Measurements from ENCODE around the gene TBC1D25. TPM values are rescaled to one million over a fixed set of nuclear protein-coding genes. Genes with fewer than 3 reads are reported as not detected.

TBC1D25 gene
- total RNA-seq, 2 experiments from 2014 or later: 7.6 to 11.2 TPM

DNA sequence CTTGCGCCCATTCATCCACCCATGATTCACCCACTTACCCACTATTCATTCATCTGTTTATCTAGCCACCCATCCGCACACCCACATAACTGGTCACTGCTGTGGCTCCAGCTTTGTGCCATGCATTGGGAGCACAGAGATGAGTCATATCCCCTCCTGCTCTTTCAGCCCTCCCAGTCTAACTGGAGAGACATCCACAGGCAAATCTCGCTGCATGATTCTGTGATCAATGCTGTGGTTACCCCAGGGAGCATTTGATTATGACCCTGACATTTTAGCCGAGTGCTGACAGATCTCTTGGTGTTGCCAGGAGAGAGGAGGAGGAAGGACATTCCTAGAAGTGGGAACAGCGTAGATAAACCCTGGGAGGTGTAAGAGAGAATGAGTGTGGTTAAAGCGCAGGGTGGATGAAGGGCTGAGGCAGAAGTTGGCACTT, 41.1 kb upstream of the TBC1D25 start:
- Histone ChIP-seq H3K36me3 (ENCODE audit: insufficient read depth, low read length) (no peaks in the 10 kb centered on the region), H3K4me1 (ENCODE audit: insufficient read depth, low read length, poor library complexity, severe bottlenecking) (no peaks in the 10 kb centered on the region), H4K20me1 (ENCODE audit: insufficient read depth, low read length) (no peaks in the 10 kb centered on the region), H3K27ac (ENCODE audit: low read depth, low read length, poor library complexity, severe bottlenecking) (no peak overlapping the region), H2AFZ (ENCODE audit: low read length) (no peak overlapping the region), H3K4me3 (ENCODE audit: low read depth, low read length, poor library complexity, severe bottlenecking) (no peak overlapping the region), H3K9me3 (ENCODE audit: low read length) (no peaks in the 10 kb centered on the region), H3K4me2 (ENCODE audit: low read length) (no peak overlapping the region), H3K9me2 (ENCODE audit: insufficient read depth, low read length) (no peaks in the 10 kb centered on the region), H3K79me2 (ENCODE audit: insufficient read depth, low read depth, low read length) (no peaks in the 10 kb centered on the region)
- ChIA-PET CTCF (ENCODE audit: unreplicated experiment) (no interaction called here), POLR2A (no interaction called here)
- DNase-seq (ENCODE audit: low spot score): no peak
- intact Hi-C loops (cut with micrococcal nuclease; ENCODE audit: unreplicated experiment): no loop called here
- TF ChIP-seq EZH2phosphoT487 (IDR thresholded peaks at IDR 0.05; ENCODE audit: borderline replicate concordance, low read depth, low read length): no peak
- TF ChIP-seq, protein P1, sequence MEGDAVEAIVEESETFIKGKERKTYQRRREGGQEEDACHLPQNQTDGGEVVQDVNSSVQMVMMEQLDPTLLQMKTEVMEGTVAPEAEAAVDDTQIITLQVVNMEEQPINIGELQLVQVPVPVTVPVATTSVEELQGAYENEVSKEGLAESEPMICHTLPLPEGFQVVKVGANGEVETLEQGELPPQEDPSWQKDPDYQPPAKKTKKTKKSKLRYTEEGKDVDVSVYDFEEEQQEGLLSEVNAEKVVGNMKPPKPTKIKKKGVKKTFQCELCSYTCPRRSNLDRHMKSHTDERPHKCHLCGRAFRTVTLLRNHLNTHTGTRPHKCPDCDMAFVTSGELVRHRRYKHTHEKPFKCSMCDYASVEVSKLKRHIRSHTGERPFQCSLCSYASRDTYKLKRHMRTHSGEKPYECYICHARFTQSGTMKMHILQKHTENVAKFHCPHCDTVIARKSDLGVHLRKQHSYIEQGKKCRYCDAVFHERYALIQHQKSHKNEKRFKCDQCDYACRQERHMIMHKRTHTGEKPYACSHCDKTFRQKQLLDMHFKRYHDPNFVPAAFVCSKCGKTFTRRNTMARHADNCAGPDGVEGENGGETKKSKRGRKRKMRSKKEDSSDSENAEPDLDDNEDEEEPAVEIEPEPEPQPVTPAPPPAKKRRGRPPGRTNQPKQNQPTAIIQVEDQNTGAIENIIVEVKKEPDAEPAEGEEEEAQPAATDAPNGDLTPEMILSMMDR (conservative IDR thresholded peaks at IDR 0.05; ENCODE audit: low read length): no peak
- no TSS peak for BruUV-seq (replicated peaks)

DNA sequence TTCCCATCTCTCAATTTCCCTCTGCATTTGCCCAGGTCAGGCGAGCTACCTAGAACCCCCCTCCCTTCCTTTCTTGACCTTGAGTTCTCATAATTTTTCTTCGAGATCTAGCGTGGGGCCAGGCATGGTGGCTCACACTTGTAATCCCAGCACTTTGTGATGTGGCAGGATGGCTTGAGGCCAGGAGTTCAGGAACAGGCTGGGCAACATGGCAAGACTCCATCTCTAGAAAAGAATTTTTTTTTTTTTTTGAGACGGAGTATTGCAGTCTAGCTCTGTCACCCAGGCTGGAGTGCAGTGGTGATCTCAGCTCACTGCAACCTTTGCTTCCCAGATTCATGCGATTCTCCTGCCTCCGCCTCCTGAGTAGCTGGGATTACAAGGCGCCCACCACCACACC, 35.3 kb upstream of the TBC1D25 start:
- Histone ChIP-seq H3K4me3 (ENCODE audit: low read depth, low read length, poor library complexity, severe bottlenecking) (no peak overlapping the region), H3K27ac (ENCODE audit: low read depth, low read length, poor library complexity, severe bottlenecking) (no peak overlapping the region), H3K9me3 (ENCODE audit: low read length) (no peaks in the 10 kb centered on the region), H3K4me1 (ENCODE audit: insufficient read depth, low read length, poor library complexity, severe bottlenecking) (peaks cover 4% of the 10 kb centered on the region), H3K36me3 (ENCODE audit: insufficient read depth, low read length) (no peaks in the 10 kb centered on the region), H4K20me1 (ENCODE audit: insufficient read depth, low read length) (no peaks in the 10 kb centered on the region), H2AFZ (ENCODE audit: low read length) (no peak overlapping the region), H3K9me2 (ENCODE audit: insufficient read depth, low read length) (no peaks in the 10 kb centered on the region), H3K4me2 (ENCODE audit: low read length) (no peak overlapping the region), H3K79me2 (ENCODE audit: insufficient read depth, low read depth, low read length) (no peaks in the 10 kb centered on the region)
- DNase-seq (ENCODE audit: low spot score): no peak
- POLR2A ChIA-PET: no interaction called here
- intact Hi-C loops (cut with micrococcal nuclease; ENCODE audit: unreplicated experiment): no loop called here
- TF ChIP-seq, protein P1 (conservative IDR thresholded peaks at IDR 0.05; ENCODE audit: low read length): no peak
- CTCF ChIA-PET (ENCODE audit: unreplicated experiment): no interaction called here
- BruUV-seq (replicated peaks): no TSS peak

DNA sequence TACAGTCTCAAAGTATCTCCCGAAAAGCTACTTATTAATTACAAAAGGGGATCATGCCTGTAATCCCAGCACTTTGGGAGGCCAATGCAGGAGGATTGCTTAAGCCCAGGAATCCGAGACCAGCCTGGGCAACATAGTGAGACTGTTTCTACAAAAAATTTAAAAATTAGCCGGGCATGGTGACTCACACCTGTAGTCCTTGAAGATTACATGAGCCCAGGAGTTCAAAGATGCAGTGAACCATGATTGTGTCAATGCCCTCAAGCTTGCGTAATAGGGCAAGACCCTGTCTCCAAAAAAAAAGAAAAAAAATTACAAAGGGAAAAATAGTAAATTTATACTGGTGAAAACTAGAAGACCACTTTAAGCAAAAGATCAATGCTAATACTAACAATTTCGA, 34.0 kb upstream of the TBC1D25 start:
- no peak overlapping the region for H3K4me2 ChIP-seq (ENCODE audit: low read length)
- no peaks in the 10 kb centered on the region for H3K79me2 ChIP-seq (ENCODE audit: insufficient read depth, low read depth, low read length)
- TF ChIP-seq, protein P1 (conservative IDR thresholded peaks at IDR 0.05; ENCODE audit: low read length): no peak
- no peak overlapping the region for H3K4me3 ChIP-seq (ENCODE audit: low read depth, low read length, poor library complexity, severe bottlenecking)
- H3K27ac ChIP-seq (ENCODE audit: low read depth, low read length, poor library complexity, severe bottlenecking): no peak overlapping the region
- no peaks in the 10 kb centered on the region for H3K9me3 ChIP-seq (ENCODE audit: low read length)
- intact Hi-C loops (cut with micrococcal nuclease; ENCODE audit: unreplicated experiment): no loop called here
- ChIA-PET CTCF (ENCODE audit: unreplicated experiment) (no interaction called here), POLR2A (no interaction called here)
- no TSS peak for BruUV-seq (replicated peaks)
- H3K9me2 ChIP-seq (ENCODE audit: insufficient read depth, low read length): no peaks in the 10 kb centered on the region
- H2AFZ ChIP-seq (ENCODE audit: low read length): no peak overlapping the region
- no peaks in the 10 kb centered on the region for H3K36me3 ChIP-seq (ENCODE audit: insufficient read depth, low read length)
- peaks cover 9% of the 10 kb centered on the region for H3K4me1 ChIP-seq (ENCODE audit: insufficient read depth, low read length, poor library complexity, severe bottlenecking)
- no peak for DNase-seq (ENCODE audit: low spot score)
- no peaks in the 10 kb centered on the region for H4K20me1 ChIP-seq (ENCODE audit: insufficient read depth, low read length)

All from OCI-LY7 (cell line).